Choroid plexus epithelial cell (primary cell): ENCODE measurements around the gene SLBP.

Experiments
- DNase-seq: peaks from one replicate; pipeline ENCODE4 v3.0.0-alpha.2; 2010; ENCODE audit warnings: low read depth
- H3K4me3 ChIP-seq: 2 replicates; pipeline ENCODE4 v1.5.1; 2011; ENCODE audit warnings: low read depth, mild to moderate bottlenecking, control low read depth, low read length, moderate library complexity
- TF ChIP-seq, protein P1 (sequence below): conservative IDR thresholded peaks from 2 replicates; pipeline ENCODE4 v1.5.1; 2011; ENCODE audit warnings: low read depth, mild to moderate bottlenecking, control low read depth, inconsistent platforms, low read length, moderate library complexity

SLBP gene

DNA sequence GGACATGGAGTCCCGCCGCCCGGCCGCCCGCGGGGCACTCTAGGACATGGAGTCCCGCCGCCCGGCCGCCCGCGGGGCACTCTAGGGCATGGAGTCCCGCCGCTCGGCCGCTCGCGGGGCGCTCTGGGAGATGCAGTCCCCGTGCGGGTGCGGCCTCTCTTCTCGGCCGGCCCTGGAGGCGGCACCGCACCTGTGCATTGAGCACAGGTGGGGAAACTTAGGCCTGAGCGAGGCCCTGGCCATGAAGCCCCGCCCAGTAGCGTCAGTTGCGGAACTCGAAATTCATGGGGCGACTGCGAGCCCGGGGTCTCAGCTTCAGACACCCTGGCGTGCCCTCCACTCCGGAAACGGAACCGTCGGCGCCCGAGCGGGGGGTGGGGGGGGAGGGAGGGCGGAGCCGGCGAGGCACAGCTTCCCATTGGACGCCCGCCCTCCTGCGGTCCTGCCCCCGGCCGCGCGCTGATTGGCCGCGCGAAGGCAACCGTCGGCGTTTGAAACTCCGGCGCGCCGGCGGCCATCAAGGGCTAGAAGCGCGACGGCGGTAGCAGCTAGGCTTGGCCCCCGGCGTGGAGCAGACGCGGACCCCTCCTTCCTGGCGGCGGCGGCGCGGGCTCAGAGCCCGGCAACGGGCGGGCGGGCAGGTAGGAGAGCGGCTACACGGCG lies 9.0 kb upstream of the SLBP start, which contains the start of the genes TACC3 and TMEM129:
Gene TACC3, plus strand, starts transcription at position 519 of the 663 bp plus-strand sequence. CDS start 1,901 bp downstream, outside the sequence.
Gene TMEM129, minus strand, starts transcription at position 321 of the 663 bp plus-strand sequence. CDS start 486 bp downstream, outside the sequence.
- H3K4me3 ChIP-seq = peak within 1 kb of the TSS; percentile 68
- TF ChIP-seq, protein P1, sequence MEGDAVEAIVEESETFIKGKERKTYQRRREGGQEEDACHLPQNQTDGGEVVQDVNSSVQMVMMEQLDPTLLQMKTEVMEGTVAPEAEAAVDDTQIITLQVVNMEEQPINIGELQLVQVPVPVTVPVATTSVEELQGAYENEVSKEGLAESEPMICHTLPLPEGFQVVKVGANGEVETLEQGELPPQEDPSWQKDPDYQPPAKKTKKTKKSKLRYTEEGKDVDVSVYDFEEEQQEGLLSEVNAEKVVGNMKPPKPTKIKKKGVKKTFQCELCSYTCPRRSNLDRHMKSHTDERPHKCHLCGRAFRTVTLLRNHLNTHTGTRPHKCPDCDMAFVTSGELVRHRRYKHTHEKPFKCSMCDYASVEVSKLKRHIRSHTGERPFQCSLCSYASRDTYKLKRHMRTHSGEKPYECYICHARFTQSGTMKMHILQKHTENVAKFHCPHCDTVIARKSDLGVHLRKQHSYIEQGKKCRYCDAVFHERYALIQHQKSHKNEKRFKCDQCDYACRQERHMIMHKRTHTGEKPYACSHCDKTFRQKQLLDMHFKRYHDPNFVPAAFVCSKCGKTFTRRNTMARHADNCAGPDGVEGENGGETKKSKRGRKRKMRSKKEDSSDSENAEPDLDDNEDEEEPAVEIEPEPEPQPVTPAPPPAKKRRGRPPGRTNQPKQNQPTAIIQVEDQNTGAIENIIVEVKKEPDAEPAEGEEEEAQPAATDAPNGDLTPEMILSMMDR = no peak
- DNase-seq = peak; percentile 93

DNA sequence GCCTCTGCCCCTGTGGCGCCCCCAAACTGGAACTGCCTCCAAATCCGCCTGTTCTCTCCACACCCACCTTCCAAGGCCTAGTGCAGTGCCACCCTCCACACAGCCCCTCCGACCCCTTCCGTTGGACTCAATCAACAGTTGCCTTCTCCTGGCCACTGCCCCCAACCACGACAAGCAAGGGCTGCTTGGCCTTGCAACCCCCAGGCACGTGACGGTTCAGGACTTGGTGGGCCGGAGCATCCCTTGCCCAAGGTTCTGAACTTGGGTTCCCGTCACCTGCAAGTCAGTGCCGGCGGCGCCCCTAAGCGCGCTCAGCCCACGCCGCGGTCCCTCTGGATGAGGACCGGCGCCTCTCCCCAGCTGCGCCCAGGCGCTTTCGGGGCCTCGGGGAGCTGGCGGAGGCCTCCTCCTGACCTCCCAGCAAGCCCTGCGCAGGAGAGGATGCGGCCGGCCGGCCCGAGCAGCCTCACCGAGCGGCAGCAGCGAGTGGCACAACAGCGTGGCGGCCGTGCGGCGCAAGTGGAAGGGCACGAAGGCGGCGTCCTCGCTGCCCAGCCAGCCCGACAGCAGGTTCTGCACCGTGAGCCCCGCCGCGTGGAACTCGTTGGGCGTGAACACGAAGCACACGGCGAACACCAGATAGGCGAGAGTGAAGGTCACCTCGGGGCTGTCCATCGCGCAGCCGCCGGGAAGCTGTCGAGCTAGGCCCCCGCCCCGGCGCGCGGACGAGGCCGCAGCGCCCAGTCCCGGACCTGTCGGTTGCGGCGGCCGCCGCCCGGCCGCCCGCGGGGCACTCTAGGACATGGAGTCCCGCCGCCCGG lies 8.3 kb upstream of the SLBP start:
- DNase-seq = peak; percentile 57
- peak overlapping the region; percentile 68 for H3K4me3 ChIP-seq

DNA sequence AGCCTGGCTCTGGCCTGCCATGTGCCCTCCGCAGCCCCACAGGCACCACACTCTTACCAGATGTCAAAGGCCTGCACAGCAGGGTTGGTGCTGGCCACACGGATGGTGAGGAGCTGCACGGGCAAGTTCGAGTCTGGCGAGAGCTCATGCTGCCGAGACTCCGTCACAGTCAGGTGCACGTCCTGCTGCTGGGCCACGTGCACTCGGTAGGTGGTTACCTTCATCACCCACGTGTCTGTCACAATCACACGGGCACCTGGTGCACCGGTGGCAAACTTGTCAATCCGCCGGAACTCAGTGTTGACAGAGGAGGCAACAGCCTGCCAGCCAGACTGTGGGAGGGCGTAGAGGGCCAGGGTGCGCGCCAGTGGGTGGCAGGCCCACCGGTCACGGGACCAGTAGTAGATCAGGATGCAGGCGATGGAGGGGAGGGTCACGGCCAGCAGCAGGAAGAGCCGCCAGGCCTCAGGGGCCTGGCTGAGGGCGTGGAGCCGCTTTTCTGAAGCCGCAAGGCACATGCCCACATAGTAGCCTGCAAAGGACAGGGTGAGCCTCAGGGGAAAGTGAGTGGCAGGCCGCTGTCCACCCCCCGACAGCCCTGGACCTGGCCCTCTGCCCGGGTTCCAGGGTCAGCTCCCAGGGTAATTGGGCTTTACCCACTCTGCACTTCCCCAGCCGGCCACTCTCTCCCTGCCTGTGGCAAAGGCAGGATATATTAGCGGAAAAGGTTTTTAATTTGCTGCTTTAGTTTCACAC lies 6.2 kb upstream of the SLBP start:
- H3K4me3 ChIP-seq = no peak overlapping the region
- no peak for DNase-seq
- TF ChIP-seq, protein P1 = no peak

More for the DNA sequence above, 8.3 kb upstream of the SLBP start:
- TF ChIP-seq, protein P1 = no peak

DNA sequence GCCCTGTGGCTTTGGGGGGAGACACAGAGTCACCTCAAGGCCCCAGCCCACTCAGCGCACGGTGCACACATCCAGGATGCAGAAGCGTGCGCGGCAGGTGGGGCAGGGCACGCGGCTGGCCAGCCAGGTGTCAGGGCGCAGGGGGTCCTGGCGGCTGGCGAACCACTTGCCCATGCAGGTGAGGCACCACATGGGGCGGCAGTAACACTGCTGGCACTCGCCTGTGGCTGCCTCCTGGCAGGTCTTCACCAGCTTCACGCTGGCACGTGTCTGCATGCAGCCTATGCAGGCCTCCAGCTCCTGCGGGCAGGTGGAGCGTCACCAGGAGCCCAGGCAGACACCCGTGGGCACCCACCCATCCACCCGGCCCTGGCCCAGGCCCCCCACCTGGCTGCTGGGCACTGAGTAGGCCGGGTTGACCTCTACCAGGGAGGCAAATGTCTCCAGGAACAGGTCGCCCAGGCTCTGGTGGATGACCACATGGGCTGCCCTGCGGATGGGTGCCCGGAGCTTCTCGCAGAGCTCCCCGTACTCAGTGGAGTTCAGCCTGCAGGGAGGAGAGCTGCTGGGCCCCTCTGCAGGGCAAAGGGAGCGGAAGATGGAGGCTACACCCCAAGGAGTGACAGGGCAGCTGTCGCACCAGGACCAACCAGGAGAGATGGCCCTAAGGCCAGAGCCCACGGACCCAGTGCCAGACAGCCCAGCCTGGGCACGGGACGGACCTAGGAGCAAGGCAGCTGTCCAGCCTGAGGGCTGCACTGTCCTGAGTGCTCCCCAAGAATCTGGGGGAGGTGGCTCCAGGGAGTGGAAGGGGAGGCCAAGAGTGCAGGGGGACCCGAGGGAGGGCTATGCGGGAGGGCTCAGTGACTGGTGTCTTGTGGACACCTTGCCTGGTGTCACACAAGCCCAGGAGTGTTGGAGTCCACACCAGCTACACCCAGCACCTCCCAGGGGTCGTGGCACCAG lies 5.3 kb upstream of the SLBP start:
- no peak for DNase-seq
- TF ChIP-seq, protein P1 = no peak
- H3K4me3 ChIP-seq = no peak overlapping the region

DNA sequence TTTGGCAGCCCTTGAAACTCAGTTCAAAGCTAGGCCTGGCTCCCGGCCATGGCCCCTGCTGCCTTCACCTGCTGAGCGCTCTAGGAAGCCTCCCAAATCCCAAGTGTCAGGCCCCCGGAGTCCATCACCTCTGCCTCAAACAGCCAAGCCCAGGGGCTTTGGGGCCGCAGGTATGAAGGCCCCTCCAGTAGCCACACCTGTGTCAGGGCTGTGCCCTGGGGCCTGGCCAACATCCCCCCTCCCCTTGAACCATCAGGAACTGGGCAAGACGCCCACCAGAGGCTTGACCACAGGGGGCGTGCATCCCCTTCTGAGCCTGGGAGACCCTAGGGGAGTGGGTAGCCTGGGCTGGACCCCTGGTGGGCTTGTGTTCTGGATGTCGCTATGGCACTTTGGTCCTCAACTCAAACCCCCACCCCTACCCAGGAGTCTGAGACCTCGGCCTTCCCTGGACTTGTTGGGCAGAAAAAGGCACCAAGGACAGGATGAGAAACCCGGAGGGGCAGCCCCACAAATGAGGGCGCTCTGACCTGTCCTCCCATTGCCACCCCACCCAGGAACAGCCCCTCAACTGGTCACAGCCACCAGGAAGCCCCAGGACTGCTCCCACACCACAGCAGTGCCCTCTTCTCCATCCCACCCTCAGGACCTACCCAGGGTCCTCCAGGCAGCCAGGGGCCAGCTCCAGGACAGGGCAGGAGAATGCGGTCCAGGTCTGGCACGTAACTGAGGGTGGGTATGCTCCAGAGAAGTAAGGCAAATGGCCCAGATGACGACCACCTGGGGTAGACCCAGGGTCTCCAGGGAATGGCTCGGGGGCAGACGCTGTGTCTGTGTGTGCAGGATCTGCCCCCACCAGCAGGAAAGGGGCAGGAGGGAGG lies 4.2 kb upstream of the SLBP start:
- DNase-seq = no peak
- H3K4me3 ChIP-seq = no peak overlapping the region
- TF ChIP-seq, protein P1 = no peak
